Gastrocnemius medialis (tissue), 4 donors: Measurements from ENCODE around the gene PHOX2A.

Experiments
- CTCF ChIP-seq, 5 experiments: fragments of 450-650 bp in 3 of 5; fragments of 200-600 bp in 2 of 5; sonication (generic) in 2 of 5; IDR thresholded peaks in 4 of 5; conservative IDR thresholded peaks in 1 of 5; 1 replicate in 4 of 5; 2 replicates in 1 of 5; pipeline ENCODE4 v1.5.1; 2016 to 2019; ENCODE audit warnings: antibody characterized with exemption in 5 of 5, mild to moderate bottlenecking in 3 of 5, moderate library complexity in 3 of 5
- POLR2A ChIP-seq, 2 donors: fragments of 450-650 bp; IDR thresholded peaks; one replicate each; pipeline ENCODE4 v1.6.1; 2017; ENCODE audit warnings: antibody characterized with exemption in 2 of 2, mild to moderate bottlenecking in 2 of 2, moderate library complexity in 2 of 2

GRCh38 chr11:72216638-72217037 is 27.3 kb downstream of the PHOX2A start, which contains the start of gene FOLR2:
- TF ChIP-seq POLR2A (IDR thresholded peaks at IDR 0.05): no peak
- TF ChIP-seq CTCF (IDR thresholded peaks at IDR 0.05 in 4 of 5, conservative IDR thresholded peaks at IDR 0.05 in 1 of 5): no peak
